ENCODE data around the gene ATG7. TPM values are rescaled to one million over a fixed set of nuclear protein-coding genes. Genes with fewer than 3 reads are reported as not detected.

ATG7 gene
- total RNA-seq, 1 donor from 2014 or later, result 48.5 TPM

- no peak for TF ChIP-seq CTCF (IDR thresholded peaks at IDR 0.05)
- Histone ChIP-seq H3K4me3 (no peak overlapping the region), H3K9me3 (no peaks in the 10 kb centered on the region), H3K27me3 (no peaks in the 10 kb centered on the region), H3K27ac (peak overlapping the region; percentile 57 to 58), H3K36me3 (peaks cover 24 to 35% of the 10 kb centered on the region in 2 donors), H3K4me1 (peaks cover 0 to 7% of the 10 kb centered on the region in 2 donors)
- intact Hi-C loops (cut with DNase I), result no loop called here
- DNase-seq (ENCODE audit: low spot score in 2 of 2), result peak in 1 of 2 donors; percentile 70
These were observed 95.0 kb downstream of the ATG7 start for GRCh38 chr3:11367143-11367693.

DNA sequence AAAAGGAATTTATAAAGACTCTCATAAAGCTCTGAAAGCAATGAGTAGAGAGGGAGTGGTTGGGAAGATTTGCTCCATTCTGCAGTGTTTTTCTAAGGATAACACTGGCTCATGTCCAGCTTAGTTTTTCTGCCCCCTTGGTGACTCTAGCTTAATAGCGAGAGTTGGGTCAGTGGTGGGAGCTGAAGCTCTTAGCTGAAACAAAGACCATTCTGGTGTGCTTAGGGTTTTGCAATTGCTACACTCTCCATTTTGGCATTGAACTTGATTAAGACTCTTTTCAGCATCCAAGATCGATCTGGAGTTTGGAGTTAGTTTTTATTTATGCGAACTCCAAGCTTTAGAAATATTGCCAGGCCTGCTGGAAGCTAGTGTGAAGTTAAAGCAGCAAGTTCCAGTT is 98.0 kb downstream of the ATG7 start:
- no peak for DNase-seq (ENCODE audit: low spot score in 2 of 2)
- Histone ChIP-seq H3K27me3 (no peaks in the 10 kb centered on the region), H3K4me1 (peaks cover 0 to 7% of the 10 kb centered on the region in 2 donors), H3K9me3 (no peaks in the 10 kb centered on the region), H3K27ac (no peak overlapping the region), H3K36me3 (peaks cover 5% of the 10 kb centered on the region in 2 donors), H3K4me3 (no peak overlapping the region)
- intact Hi-C loops (cut with DNase I), result no loop called here
- no peak for TF ChIP-seq CTCF (IDR thresholded peaks at IDR 0.05)

DNA sequence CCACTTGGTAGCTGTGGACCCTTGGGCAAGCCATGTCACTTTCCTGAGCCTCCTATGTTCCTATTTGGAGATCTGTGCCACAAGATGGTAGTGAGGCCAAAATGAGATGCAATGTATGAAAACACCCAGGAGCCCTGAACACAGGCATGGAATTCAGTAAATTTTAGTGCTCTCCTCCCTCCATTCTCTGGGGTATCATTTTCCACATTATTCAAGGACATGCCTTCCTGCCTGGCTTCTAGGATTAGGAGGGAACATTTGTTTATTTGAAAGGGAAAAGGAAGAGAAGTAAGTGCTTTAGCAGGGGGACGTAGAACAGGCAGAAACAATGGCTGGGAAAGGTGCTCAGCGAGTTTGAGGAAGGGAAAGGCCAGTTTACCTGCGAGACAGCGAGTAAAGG is 98.8 kb downstream of the ATG7 start:
- no peaks in the 10 kb centered on the region for H3K27me3 ChIP-seq
- intact Hi-C loops (cut with DNase I), result no loop called here
- no peak for TF ChIP-seq CTCF (IDR thresholded peaks at IDR 0.05)
- no peak overlapping the region for H3K27ac ChIP-seq
- no peak for DNase-seq (ENCODE audit: low spot score in 2 of 2)
- no peaks in the 10 kb centered on the region for H3K9me3 ChIP-seq
- H3K4me3 ChIP-seq, result no peak overlapping the region
- H3K36me3 ChIP-seq, result peaks cover 0 to 5% of the 10 kb centered on the region in 2 donors
- H3K4me1 ChIP-seq, result peaks cover 0 to 9% of the 10 kb centered on the region in 2 donors

- H3K27ac ChIP-seq, result no peak overlapping the region
- DNase-seq (ENCODE audit: low spot score in 2 of 2), result no peak
- H3K36me3 ChIP-seq, result peaks cover 0 to 5% of the 10 kb centered on the region in 2 donors
- TF ChIP-seq CTCF (IDR thresholded peaks at IDR 0.05), result no peak
- intact Hi-C loops (cut with DNase I), result no loop called here
- peaks cover 0 to 9% of the 10 kb centered on the region in 2 donors for H3K4me1 ChIP-seq
- H3K4me3 ChIP-seq, result no peak overlapping the region
- no peaks in the 10 kb centered on the region for H3K9me3 ChIP-seq
- H3K27me3 ChIP-seq, result no peaks in the 10 kb centered on the region
These were observed 99.5 kb downstream of the ATG7 start for GRCh38 chr3:11371747-11372146.

DNA sequence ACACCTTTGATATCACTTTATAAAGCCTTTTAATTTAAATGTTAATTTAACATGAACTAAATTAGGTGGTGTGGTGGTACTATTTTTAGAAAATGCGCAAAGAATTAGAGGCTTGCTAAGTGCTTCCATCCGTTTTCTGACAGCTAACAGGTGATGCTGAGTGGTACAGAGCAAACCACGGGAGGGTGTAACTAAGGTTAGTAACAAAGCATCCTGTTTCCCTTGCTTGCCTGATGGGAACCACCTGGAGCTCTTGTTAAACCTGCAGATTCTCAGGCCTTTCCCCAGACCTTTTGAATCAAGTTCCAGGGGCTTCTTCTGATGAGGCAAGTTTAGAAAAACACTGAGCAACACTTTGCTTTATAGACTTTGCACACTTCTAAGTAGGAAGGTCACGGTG is 101.0 kb downstream of the ATG7 start:
- no peaks in the 10 kb centered on the region for H3K27me3 ChIP-seq
- peaks cover 0 to 2% of the 10 kb centered on the region in 2 donors for H3K4me1 ChIP-seq
- no peak overlapping the region for H3K4me3 ChIP-seq
- no peaks in the 10 kb centered on the region for H3K9me3 ChIP-seq
- no peak for DNase-seq (ENCODE audit: low spot score in 2 of 2)
- H3K27ac ChIP-seq, result no peak overlapping the region
- peaks cover 0 to 5% of the 10 kb centered on the region in 2 donors for H3K36me3 ChIP-seq
- intact Hi-C loops (cut with DNase I), result no loop called here
- TF ChIP-seq CTCF (IDR thresholded peaks at IDR 0.05), result no peak

DNA sequence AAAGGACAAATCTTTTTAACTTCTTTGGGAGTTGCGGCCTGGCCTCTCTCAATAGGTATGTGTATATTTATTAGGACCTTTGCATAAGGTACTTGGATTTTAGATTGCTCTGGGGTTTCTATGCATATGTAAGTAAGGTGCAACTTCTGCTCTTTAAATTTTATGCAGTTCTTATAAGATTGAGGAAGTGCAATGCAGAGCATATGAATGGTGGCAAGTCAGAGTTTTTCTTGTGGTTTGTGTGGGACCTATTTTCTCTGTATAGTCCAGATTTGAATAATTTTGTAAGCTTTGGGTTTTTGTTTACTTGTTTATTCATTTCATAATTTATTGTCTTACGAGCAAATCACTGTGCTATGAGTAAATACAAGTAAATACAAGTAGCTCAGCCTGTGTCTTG is 101.5 kb downstream of the ATG7 start:
- Histone ChIP-seq H3K9me3 (no peaks in the 10 kb centered on the region), H3K27ac (no peak overlapping the region), H3K4me3 (no peak overlapping the region), H3K4me1 (peaks cover 0 to 2% of the 10 kb centered on the region in 2 donors), H3K27me3 (no peaks in the 10 kb centered on the region), H3K36me3 (peaks cover 0 to 5% of the 10 kb centered on the region in 2 donors)
- TF ChIP-seq CTCF (IDR thresholded peaks at IDR 0.05), result no peak
- no peak for DNase-seq (ENCODE audit: low spot score in 2 of 2)
- intact Hi-C loops (cut with DNase I), result no loop called here

All from ascending aorta (tissue), 2 donors.